GM23338 (cell line): ENCODE data around the gene ARHGEF19. TPM values are rescaled to one million over a fixed set of nuclear protein-coding genes. Genes with fewer than 3 reads are reported as not detected.
"Not testable (repeated sequence)": the region's sequence is repeated elsewhere in the genome, so short reads cannot be mapped to it uniquely, and the experiment has no call there.

Source experiments
- ATAC-seq: fragments of 200-7000 bp; cut with Tn5 transposase; 3 replicates; pipeline ENCODE4 v1.9.1; 2020
- DNase-seq: peaks from one replicate; pipeline ENCODE4 v3.0.0-alpha.2; 2015; ENCODE audit warnings: low spot score
- H2AFZ ChIP-seq: fragments of 200-600 bp; sonication (generic); 2 replicates; pipeline ENCODE4 v1.8.0; 2016; ENCODE audit warnings: antibody characterized with exemption, mild to moderate bottlenecking, moderate library complexity
- H3F3A ChIP-seq: fragments of 200-600 bp; sonication (generic); replicated peaks from 2 replicates; pipeline ENCODE4 v1.8.0; 2017; ENCODE audit warnings: antibody characterized with exemption, mixed run types, low read depth
- H3K27ac ChIP-seq: fragments of 200-600 bp; sonication (generic); 2 replicates; pipeline ENCODE4 v1.6.1; 2016; ENCODE audit warnings: low read depth
- H3K27me3 ChIP-seq: fragments of 200-600 bp; sonication (generic); 2 replicates; pipeline ENCODE4 v1.8.0; 2016; ENCODE audit warnings: mild to moderate bottlenecking, mixed run types, moderate library complexity; ENCODE audit not compliant: insufficient read depth
- H3K36me3 ChIP-seq: fragments of 200-600 bp; sonication (generic); 2 replicates; pipeline ENCODE4 v1.8.0; 2016; ENCODE audit warnings: mild to moderate bottlenecking; ENCODE audit not compliant: insufficient read depth
- H3K4me1 ChIP-seq: fragments of 200-600 bp; sonication (generic); 2 replicates; pipeline ENCODE4 v1.8.0; 2016; ENCODE audit warnings: mild to moderate bottlenecking, moderate library complexity; ENCODE audit not compliant: insufficient read depth
- H3K4me2 ChIP-seq: fragments of 200-600 bp; sonication (generic); 2 replicates; pipeline ENCODE4 v1.7.1; 2017; ENCODE audit warnings: mixed run types
- H3K4me3 ChIP-seq: fragments of 200-600 bp; sonication (generic); 2 replicates; pipeline ENCODE4 v1.6.1; 2016; ENCODE audit warnings: mixed run types
- H3K79me2 ChIP-seq: fragments of 200-600 bp; sonication (generic); replicated peaks from 2 replicates; pipeline ENCODE4 v1.8.0; 2017; ENCODE audit warnings: mild to moderate bottlenecking; ENCODE audit not compliant: insufficient read depth
- H3K9me2 ChIP-seq: fragments of 200-600 bp; sonication (generic); 2 replicates; pipeline ENCODE4 v1.8.0; 2017; ENCODE audit not compliant: insufficient read depth
- H4K20me1 ChIP-seq: fragments of 200-600 bp; sonication (generic); replicated peaks from 2 replicates; pipeline ENCODE4 v1.8.0; 2017; ENCODE audit warnings: mild to moderate bottlenecking; ENCODE audit not compliant: insufficient read depth
- H3K27ac Mint-ChIP-seq: 2 replicates; pipeline ENCODE4 v1.8.0; 2020; ENCODE audit warnings: inconsistent platforms, mild to moderate bottlenecking, moderate library complexity, mixed read lengths
- H3K27me3 Mint-ChIP-seq: 3 replicates; pipeline ENCODE4 v1.8.0; 2022; ENCODE audit warnings: low read depth, mild to moderate bottlenecking, moderate library complexity, mixed read lengths, inconsistent platforms; ENCODE audit not compliant: insufficient read depth, poor library complexity
- H3K36me3 Mint-ChIP-seq: 3 replicates; pipeline ENCODE4 v1.8.0; 2021; ENCODE audit warnings: low read depth, mild to moderate bottlenecking, inconsistent platforms, moderate library complexity, mixed read lengths
- H3K4me1 Mint-ChIP-seq: 3 replicates; pipeline ENCODE4 v1.8.0; 2020; ENCODE audit warnings: mild to moderate bottlenecking, inconsistent platforms, mixed read lengths
- H3K4me3 Mint-ChIP-seq: 3 replicates; pipeline ENCODE4 v1.8.0; 2021; ENCODE audit warnings: moderate library complexity, mild to moderate bottlenecking, inconsistent platforms, mixed read lengths
- H3K9me3 Mint-ChIP-seq: 3 replicates; pipeline ENCODE4 v1.8.0; 2020; ENCODE audit warnings: moderate library complexity, mild to moderate bottlenecking, inconsistent platforms, mixed read lengths
- CREB1 ChIP-seq: fragments of 250-450 bp; sonication (Bioruptor Pico); IDR thresholded peaks from 2 replicates; pipeline ENCODE4 v1.5.0; 2020; ENCODE audit warnings: low read depth, mild to moderate bottlenecking, moderate library complexity
- CTCF ChIP-seq, 2 experiments: fragments of 200-600 bp in 1 of 2; sonication (generic) in 1 of 2; conservative IDR thresholded peaks; 2 replicates each; pipeline versions ENCODE4 v1.5.1 to v1.6.1; 2016 to 2017; ENCODE audit warnings: antibody characterized with exemption in 2 of 2, low read depth in 2 of 2, mild to moderate bottlenecking in 2 of 2, moderate library complexity in 1 of 2
- EZH2 ChIP-seq: fragments of 200-600 bp; sonication (generic); IDR thresholded peaks from one replicate; pipeline ENCODE4 v1.8.0; 2017; ENCODE audit warnings: antibody characterized with exemption, mild to moderate bottlenecking, low read depth; ENCODE audit not compliant: unreplicated experiment
- EZH2phosphoT487 ChIP-seq: fragments of 200-600 bp; sonication (generic); IDR thresholded peaks from one replicate; pipeline ENCODE4 v1.8.1; 2018; ENCODE audit warnings: antibody characterized with exemption; ENCODE audit not compliant: unreplicated experiment
- JUNB ChIP-seq: IDR thresholded peaks from one replicate; pipeline ENCODE4 v1.6.1; 2016; ENCODE audit warnings: antibody characterized with exemption; ENCODE audit not compliant: unreplicated experiment
- NANOG ChIP-seq: IDR thresholded peaks from 2 replicates; pipeline ENCODE4 v1.6.1; 2016; ENCODE audit warnings: antibody characterized with exemption, borderline replicate concordance
- POLR2AphosphoS5 ChIP-seq: IDR thresholded peaks from 2 replicates; pipeline ENCODE4 v1.6.1; 2016; ENCODE audit warnings: antibody characterized with exemption, low read depth
- STAT1 ChIP-seq: IDR thresholded peaks from one replicate; pipeline ENCODE4 v1.6.1; 2016; ENCODE audit warnings: antibody characterized with exemption; ENCODE audit not compliant: unreplicated experiment
- ZNF114 ChIP-seq: fragments of 250-450 bp; sonication (Bioruptor Pico); IDR thresholded peaks from 2 replicates; pipeline ENCODE4 v1.5.0; 2020; ENCODE audit warnings: mild to moderate bottlenecking, moderate library complexity
- ZNF331 ChIP-seq: fragments of 250-450 bp; sonication (Bioruptor Pico); IDR thresholded peaks from 2 replicates; pipeline ENCODE4 v1.5.0; 2020; ENCODE audit warnings: low read depth, mild to moderate bottlenecking, moderate library complexity
- polyA plus RNA-seq: library from polyadenylated mRNA; unstranded; fragments of >200 nt; fragmentation: Nextera tagmentation; extraction: Ambion mirVana; gene quantifications from 2 replicates; pipeline ENCODE4 v1.2.1, GENCODE V29; 2016
- total RNA-seq: library from RNA; depleted of rRNA; stranded (reverse); fragments of >200 nt; shearing (Covaris generic); gene quantifications from 2 replicates; pipeline ENCODE4 v1.2.3, GENCODE V29; 2014
- TF ChIP-seq, protein P1 (sequence below): IDR thresholded peaks from 2 replicates; pipeline ENCODE4 v1.6.1; 2016; ENCODE audit warnings: antibody characterized with exemption
- TF ChIP-seq, protein P2 (sequence below): IDR thresholded peaks from one replicate; pipeline ENCODE4 v1.6.1; 2018; ENCODE audit warnings: antibody characterized with exemption; ENCODE audit not compliant: unreplicated experiment

The ARHGEF19 gene
- total and polyA plus RNA-seq, 2 experiments from 2014 or later: 19.5 to 46.4 TPM

- ATAC-seq, H3K27me3 ChIP-seq, H3K9me2 ChIP-seq, H2AFZ ChIP-seq, H3K27ac ChIP-seq, H3K36me3 Mint-ChIP-seq, H4K20me1 ChIP-seq, DNase-seq, H3K27ac Mint-ChIP-seq, H3K9me3 Mint-ChIP-seq, H3K36me3 ChIP-seq: not testable (repeated sequence)
- peaks cover 25% of the 10 kb centered on the region for H3K27me3 Mint-ChIP-seq
- Histone ChIP-seq H3K4me1 (peaks cover 47% of the 10 kb centered on the region), H3K4me2 (peak overlapping the region; percentile 94), H3F3A (peaks cover 11% of the 10 kb centered on the region; the same call in 1 of the 2 replicates), H3K4me3 (peak overlapping the region; percentile 70; the same call in 1 of the 2 replicates), H3K79me2 (peaks cover 30% of the 10 kb centered on the region)
- peaks cover 42% of the 10 kb centered on the region for H3K4me1 Mint-ChIP-seq
- 0 out of 3 replicates have a peak overlapping the region, but pooled peaks have one; percentile 81 for H3K4me3 Mint-ChIP-seq
Observed at GRCh38 chr1:16213544-16213943, 1.1 kb upstream of the ARHGEF19 start.

DNA sequence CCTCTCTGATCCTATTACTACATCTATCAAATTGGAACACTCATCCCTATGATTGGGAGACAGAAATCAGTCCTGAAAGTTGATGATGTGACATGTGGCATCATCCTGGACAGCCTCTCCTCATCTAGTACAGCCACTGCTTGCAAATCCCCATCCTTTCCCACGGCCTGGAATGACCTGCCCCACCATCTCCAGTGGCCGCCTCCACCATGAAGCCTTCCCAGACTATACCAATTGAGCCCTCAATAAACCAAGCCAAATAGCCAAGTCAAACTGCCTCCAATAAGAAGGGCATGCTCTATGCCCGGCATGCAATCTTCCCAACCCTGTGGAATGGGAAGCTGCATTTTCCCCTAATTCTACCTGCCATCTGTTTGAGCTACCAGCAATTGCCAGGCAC, 561 bp upstream of the ARHGEF19 start:
- H2AFZ ChIP-seq: peak overlapping the region; percentile 70
- ATAC-seq (no peak), DNase-seq (no peak)
- H3K4me3 Mint-ChIP-seq: peak overlapping the region; percentile 81
- H3K27me3 ChIP-seq: peaks cover 8% of the 10 kb centered on the region
- H3K27ac ChIP-seq: no peak overlapping the region; the same call in 1 of the 2 replicates
- H3K4me1 ChIP-seq: peaks cover 52% of the 10 kb centered on the region
- H3K27me3 Mint-ChIP-seq: peaks cover 22% of the 10 kb centered on the region
- peaks cover 11% of the 10 kb centered on the region; the same call in 1 of the 2 replicates for H3F3A ChIP-seq
- H3K4me1 Mint-ChIP-seq: peaks cover 47% of the 10 kb centered on the region
- peak overlapping the region; percentile 94 for H3K4me2 ChIP-seq
- H4K20me1 ChIP-seq: no peaks in the 10 kb centered on the region; the same call in 1 of the 2 replicates
- H3K36me3 ChIP-seq: no peaks in the 10 kb centered on the region
- H3K4me3 ChIP-seq: peak overlapping the region; percentile 70
- H3K79me2 ChIP-seq: peaks cover 30% of the 10 kb centered on the region
- peak overlapping the region; percentile 40; the same call in 1 of the 2 replicates for H3K27ac Mint-ChIP-seq
- H3K36me3 Mint-ChIP-seq: peaks cover 3% of the 10 kb centered on the region; the same call in 1 of the 3 replicates
- H3K9me2 ChIP-seq: no peaks in the 10 kb centered on the region
- no peaks in the 10 kb centered on the region for H3K9me3 Mint-ChIP-seq
- TF ChIP-seq EZH2 (no peak), STAT1 (no peak), CTCF (conservative IDR thresholded peaks at IDR 0.05; ENCODE audit: low read depth in 2 of 2) (no peak), POLR2AphosphoS5 (no peak), EZH2phosphoT487 (no peak), CREB1 (CRISPR knock-in tag) (no peak), NANOG (no peak), JUNB (no peak), ZNF114 (CRISPR knock-in tag) (no peak), ZNF331 (CRISPR knock-in tag) (no peak)
- TF ChIP-seq, protein P1, sequence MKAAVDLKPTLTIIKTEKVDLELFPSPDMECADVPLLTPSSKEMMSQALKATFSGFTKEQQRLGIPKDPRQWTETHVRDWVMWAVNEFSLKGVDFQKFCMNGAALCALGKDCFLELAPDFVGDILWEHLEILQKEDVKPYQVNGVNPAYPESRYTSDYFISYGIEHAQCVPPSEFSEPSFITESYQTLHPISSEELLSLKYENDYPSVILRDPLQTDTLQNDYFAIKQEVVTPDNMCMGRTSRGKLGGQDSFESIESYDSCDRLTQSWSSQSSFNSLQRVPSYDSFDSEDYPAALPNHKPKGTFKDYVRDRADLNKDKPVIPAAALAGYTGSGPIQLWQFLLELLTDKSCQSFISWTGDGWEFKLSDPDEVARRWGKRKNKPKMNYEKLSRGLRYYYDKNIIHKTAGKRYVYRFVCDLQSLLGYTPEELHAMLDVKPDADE: no peak
- TF ChIP-seq, protein P2, sequence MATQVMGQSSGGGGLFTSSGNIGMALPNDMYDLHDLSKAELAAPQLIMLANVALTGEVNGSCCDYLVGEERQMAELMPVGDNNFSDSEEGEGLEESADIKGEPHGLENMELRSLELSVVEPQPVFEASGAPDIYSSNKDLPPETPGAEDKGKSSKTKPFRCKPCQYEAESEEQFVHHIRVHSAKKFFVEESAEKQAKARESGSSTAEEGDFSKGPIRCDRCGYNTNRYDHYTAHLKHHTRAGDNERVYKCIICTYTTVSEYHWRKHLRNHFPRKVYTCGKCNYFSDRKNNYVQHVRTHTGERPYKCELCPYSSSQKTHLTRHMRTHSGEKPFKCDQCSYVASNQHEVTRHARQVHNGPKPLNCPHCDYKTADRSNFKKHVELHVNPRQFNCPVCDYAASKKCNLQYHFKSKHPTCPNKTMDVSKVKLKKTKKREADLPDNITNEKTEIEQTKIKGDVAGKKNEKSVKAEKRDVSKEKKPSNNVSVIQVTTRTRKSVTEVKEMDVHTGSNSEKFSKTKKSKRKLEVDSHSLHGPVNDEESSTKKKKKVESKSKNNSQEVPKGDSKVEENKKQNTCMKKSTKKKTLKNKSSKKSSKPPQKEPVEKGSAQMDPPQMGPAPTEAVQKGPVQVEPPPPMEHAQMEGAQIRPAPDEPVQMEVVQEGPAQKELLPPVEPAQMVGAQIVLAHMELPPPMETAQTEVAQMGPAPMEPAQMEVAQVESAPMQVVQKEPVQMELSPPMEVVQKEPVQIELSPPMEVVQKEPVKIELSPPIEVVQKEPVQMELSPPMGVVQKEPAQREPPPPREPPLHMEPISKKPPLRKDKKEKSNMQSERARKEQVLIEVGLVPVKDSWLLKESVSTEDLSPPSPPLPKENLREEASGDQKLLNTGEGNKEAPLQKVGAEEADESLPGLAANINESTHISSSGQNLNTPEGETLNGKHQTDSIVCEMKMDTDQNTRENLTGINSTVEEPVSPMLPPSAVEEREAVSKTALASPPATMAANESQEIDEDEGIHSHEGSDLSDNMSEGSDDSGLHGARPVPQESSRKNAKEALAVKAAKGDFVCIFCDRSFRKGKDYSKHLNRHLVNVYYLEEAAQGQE: no peak
